HG03095 (cell line): Measurements from ENCODE around the gene RUSC2.

ENCODE experiments used
- ATAC-seq: cut with Tn5 transposase; IDR thresholded peaks from one replicate; pipeline ENCODE4 v1.9.1; 2021; ENCODE audit warnings: moderate library complexity; ENCODE audit not compliant: unreplicated experiment

The RUSC2 gene

GRCh38 chr9:35489313-35490154 is at the start of gene RUSC2:
Gene RUSC2, plus strand, starts transcription at chr9:35490111. Its CDS starts 56,411 bp downstream, at chr9:35546522.
- ATAC-seq = no peak

- ATAC-seq = no peak
These were observed 43.9 kb upstream of the RUSC2 start for GRCh38 chr9:35446012-35446411.

GRCh38 chr9:35448496-35448895 is 41.4 kb upstream of the RUSC2 start:
- ATAC-seq = no peak

- ATAC-seq = no peak
These were observed 37.4 kb upstream of the RUSC2 start for GRCh38 chr9:35452481-35452880.

GRCh38 chr9:35453786-35454185 is 36.1 kb upstream of the RUSC2 start:
- ATAC-seq = no peak

GRCh38 chr9:35464141-35465025 is 25.5 kb upstream of the RUSC2 start:
- no peak for ATAC-seq

- no peak for ATAC-seq
These were observed 19.6 kb upstream of the RUSC2 start for GRCh38 chr9:35470340-35470739.

GRCh38 chr9:35470894-35471293 is 19.0 kb upstream of the RUSC2 start:
- no peak for ATAC-seq

GRCh38 chr9:35476596-35476995 is 13.3 kb upstream of the RUSC2 start:
- no peak for ATAC-seq

GRCh38 chr9:35477211-35477855 is 12.6 kb upstream of the RUSC2 start:
- ATAC-seq = peak; percentile 65

- ATAC-seq = no peak
These were observed 11.0 kb upstream of the RUSC2 start for GRCh38 chr9:35478871-35479270.

- ATAC-seq = no peak
These were observed 8.4 kb upstream of the RUSC2 start for GRCh38 chr9:35481347-35481975.

- no peak for ATAC-seq
These were observed 7.8 kb upstream of the RUSC2 start for GRCh38 chr9:35482071-35482470.

- ATAC-seq = no peak
These were observed 5.5 kb upstream of the RUSC2 start for GRCh38 chr9:35484406-35484805.

GRCh38 chr9:35487081-35487480 is 2.8 kb upstream of the RUSC2 start:
- no peak for ATAC-seq

GRCh38 chr9:35488021-35488420 is 1.9 kb upstream of the RUSC2 start:
- no peak for ATAC-seq

- no peak for ATAC-seq
These were observed 1.2 kb upstream of the RUSC2 start for GRCh38 chr9:35488566-35489312.

GRCh38 chr9:35490155-35490909 is 421 bp downstream of the RUSC2 start:
- no peak for ATAC-seq

GRCh38 chr9:35490910-35491465 is 1.1 kb downstream of the RUSC2 start:
- ATAC-seq = no peak
